ENCODE results near the gene C1QL4. TPM values are rescaled to one million over a fixed set of nuclear protein-coding genes. Genes with fewer than 3 reads are reported as not detected.

C1QL4 gene
- total and polyA plus RNA-seq, 9 of the 15 experiments (the other 6 are each of a cell fraction or from before 2014, with no cell fraction given) = 0.08 to 2.1 (median 0.31) TPM

DNA sequence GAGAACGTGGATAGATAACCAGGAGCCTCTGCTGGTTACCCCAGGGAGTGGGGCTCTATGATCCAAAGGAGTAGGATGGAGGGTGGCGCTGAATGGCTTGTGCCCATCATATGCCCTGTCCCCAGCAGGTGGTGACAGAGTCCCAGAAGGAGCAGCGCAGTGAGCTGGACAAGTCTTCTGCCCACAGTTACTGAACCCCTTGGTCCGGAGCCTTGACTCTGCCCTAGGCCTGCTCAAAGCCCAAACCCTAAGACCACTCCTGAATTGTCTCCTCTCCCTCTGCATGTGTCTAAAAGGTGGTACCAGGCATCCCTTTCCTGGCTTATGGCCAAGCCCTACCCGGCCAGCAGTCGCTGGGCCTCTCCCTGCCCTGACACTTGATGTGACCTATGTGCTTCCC lies 38.8 kb downstream of the C1QL4 start:
- intact Hi-C loops (cut with micrococcal nuclease) = no loop called here

More for the DNA sequence above, 38.8 kb downstream of the C1QL4 start:
- H3K9me1 ChIP-seq (ENCODE audit: control insufficient read depth, insufficient read depth, low read length) = peaks cover 10% of the 10 kb centered on the region
- 60% methylated on average over 6 of the region's 6 CpGs for WGBS (ENCODE audit: insufficient coverage, low coverage, missing lambda C conversion rate)
- CTCF ChIA-PET (ENCODE audit: low intra/inter-chr PET ratio) = interaction anchor here (2.0 kb wide), 1 partner anchor 44 kb away, joined by 6 read pairs; no protein-coding TSS in a partner anchor
- FAIRE-seq (no peak), DNase-seq (ENCODE audit: extremely low read depth in 1 of 4, low spot score in 3 of 4) (peak in 1 of 4 experiments; percentile 12), ATAC-seq (no peak)
- TF ChIP-seq, protein P1, sequence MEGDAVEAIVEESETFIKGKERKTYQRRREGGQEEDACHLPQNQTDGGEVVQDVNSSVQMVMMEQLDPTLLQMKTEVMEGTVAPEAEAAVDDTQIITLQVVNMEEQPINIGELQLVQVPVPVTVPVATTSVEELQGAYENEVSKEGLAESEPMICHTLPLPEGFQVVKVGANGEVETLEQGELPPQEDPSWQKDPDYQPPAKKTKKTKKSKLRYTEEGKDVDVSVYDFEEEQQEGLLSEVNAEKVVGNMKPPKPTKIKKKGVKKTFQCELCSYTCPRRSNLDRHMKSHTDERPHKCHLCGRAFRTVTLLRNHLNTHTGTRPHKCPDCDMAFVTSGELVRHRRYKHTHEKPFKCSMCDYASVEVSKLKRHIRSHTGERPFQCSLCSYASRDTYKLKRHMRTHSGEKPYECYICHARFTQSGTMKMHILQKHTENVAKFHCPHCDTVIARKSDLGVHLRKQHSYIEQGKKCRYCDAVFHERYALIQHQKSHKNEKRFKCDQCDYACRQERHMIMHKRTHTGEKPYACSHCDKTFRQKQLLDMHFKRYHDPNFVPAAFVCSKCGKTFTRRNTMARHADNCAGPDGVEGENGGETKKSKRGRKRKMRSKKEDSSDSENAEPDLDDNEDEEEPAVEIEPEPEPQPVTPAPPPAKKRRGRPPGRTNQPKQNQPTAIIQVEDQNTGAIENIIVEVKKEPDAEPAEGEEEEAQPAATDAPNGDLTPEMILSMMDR (IDR thresholded peaks at IDR 0.05 in 2 of 3, conservative IDR thresholded peaks at IDR 0.05 in 1 of 3; ENCODE audit: insufficient read depth in 2 of 3, low read depth in 1 of 3, low read length in 3 of 3) = peak in 2 of 3 experiments; percentile 2 to 9; a peak in 1 of 6 replicates
- no peak for TF ChIP-seq NCOR1 (IDR thresholded peaks at IDR 0.05)
- peak; percentile 71 for TF ChIP-seq NFIC (IDR thresholded peaks at IDR 0.05)
- in situ Hi-C loops (cut with MboI) = no loop called here
- no peaks in the 10 kb centered on the region for H3K36me3 ChIP-seq (ENCODE audit: control insufficient read depth, insufficient read depth, low read length)
- H3K27ac ChIP-seq (ENCODE audit: extremely low read depth, low read depth, low read length) = no peak overlapping the region
- no peak overlapping the region for H3K4me3 ChIP-seq
- H3K9me3 ChIP-seq (replicated peaks; ENCODE audit: control insufficient read depth, insufficient read depth, low read depth, low read length) = no peaks in the 10 kb centered on the region
- POLR2A ChIA-PET = no interaction called here
- H3K9ac ChIP-seq (ENCODE audit: insufficient read depth in 1 of 2, low read depth in 2 of 2, low read length in 2 of 2) = peak overlapping the region in 1 of 2 experiments; percentile 15; a peak in 1 of 4 replicates
- peak overlapping the region; percentile 85; the same call in 1 of the 2 replicates for H3K4me2 ChIP-seq (ENCODE audit: insufficient read depth, low read length)
- no peaks in the 10 kb centered on the region for H3K79me2 ChIP-seq (ENCODE audit: control insufficient read depth, insufficient read depth, low read length)
- no peak overlapping the region; the same call in 1 of the 2 replicates for H2AFZ ChIP-seq (ENCODE audit: low read depth, low read length)
- peaks cover 19 to 56% of the 10 kb centered on the region in 2 experiments; a peak in 4 of 5 replicates for H3K4me1 ChIP-seq (replicated peaks in 1 of 2; ENCODE audit: control insufficient read depth in 2 of 2, insufficient read depth in 2 of 2, low read length in 2 of 2)
- H3K27me3 ChIP-seq (ENCODE audit: control insufficient read depth in 2 of 2, insufficient read depth in 2 of 2, low read length in 2 of 2) = no peaks in the 10 kb centered on the region
- BruUV-seq (replicated peaks) = no TSS peak
- no peaks in the 10 kb centered on the region for H4K20me1 ChIP-seq (replicated peaks; ENCODE audit: control insufficient read depth, insufficient read depth, low read length)

Measured in K562 (cell line).